HG03095 (cell line): ENCODE data around the gene HOXB7.

ENCODE experiments used
- ATAC-seq: cut with Tn5 transposase; IDR thresholded peaks from one replicate; pipeline ENCODE4 v1.9.1; 2021; ENCODE audit warnings: moderate library complexity; ENCODE audit not compliant: unreplicated experiment

The HOXB7 gene

DNA sequence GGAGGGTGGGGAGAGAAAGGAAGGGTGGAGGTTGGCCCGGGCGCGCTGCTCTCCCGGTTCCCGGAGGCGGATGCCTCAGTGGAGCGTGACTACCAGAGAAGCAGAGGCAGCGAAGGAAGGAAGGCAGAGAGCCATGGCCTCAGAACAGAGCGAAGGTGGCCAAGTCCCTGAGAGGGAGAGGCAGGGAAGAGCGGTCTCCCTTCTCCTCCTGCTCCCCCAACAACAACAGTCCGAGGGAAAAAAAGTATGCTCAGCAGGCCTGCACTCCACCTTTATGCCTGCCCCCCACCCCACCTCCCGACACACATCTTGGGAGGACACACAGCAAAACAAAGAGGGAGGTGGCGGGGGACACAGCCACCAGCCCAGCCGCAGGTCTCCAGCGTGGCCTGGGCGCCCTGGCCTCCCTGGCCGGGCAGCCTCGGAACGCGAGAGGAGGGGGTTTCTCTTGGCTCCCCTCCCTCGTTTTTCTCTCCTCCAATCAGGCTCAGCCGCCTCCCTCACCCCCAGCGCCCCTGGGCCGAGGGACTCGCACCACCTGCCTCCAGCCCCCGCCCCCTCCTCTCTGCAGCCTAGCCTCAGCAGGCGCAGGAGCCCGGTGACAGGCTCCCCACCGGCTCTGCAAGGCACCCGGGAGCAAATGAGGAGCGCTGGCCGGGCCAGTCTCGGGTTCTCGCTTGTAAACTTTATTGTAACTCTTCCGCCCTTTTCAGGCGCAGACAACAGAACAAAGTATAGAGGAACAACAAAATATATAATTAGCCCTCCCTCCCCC lies 1.1 kb upstream of the HOXB7 start:
- no peak for ATAC-seq

DNA sequence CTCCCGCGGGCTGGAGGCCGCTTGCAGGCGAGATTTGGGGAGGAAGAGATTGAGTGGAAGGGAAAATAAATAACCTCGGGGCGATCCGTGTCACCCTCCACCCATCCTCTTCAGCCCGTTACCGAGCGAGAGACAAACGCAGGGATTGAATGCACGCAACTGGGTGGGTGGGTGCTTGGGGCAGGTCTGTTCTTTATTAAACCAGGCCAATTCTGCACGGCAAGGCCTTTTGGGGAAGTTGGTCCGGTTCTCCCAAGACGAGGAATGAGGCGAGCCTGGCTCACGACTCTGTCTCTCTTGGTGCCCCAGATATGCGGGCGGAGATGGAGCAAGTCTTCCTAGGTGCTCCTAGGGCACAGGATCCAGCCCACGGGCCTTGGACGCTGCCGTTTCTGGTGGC lies 396 bp upstream of the HOXB7 start:
- no peak for ATAC-seq

DNA sequence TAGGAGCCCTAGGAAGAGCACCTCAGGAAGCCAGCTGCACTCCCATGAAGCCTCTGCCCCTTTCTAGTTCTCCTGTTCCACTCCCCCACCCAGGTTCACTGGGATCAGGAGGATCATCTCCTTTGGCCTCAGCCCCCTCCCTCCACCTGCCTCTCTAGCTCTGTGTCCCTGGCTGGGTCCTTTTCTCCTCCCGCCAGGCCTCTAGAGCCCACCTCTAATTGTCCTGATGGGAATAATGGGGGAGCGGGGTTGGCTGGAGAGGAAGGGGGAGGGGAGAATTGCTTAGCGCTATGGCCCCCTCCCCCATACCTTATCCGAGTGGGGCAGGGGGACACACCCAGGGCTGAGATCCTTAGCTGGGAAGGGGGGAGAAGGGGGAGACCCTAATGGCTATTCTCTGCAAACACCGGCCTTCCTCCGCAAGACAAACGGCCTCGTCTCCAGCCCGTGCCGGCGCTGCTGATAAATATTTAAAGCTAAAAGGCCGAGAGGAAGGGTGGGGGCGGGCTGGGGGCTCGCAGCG lies 997 bp downstream of the HOXB7 start:
- ATAC-seq, result no peak

DNA sequence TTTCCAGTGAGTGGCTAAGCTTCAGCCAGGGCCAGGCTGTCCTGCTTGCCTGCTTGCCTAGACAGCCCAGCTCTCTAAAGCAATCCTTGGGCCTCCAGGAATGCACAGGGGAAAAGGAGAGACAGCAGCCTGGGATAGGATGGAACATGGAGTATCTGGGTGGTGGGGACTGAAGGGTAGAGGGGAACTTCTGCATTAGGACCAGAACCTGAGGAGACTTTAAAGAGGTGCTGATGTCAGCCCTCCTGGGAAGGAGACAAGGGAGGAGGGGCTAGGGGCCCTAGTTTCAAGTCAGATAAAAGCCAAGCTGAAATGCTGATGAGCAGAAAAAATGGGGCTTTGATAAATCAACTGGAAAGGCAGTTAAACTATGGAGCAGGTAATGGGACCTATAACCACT lies 1.8 kb downstream of the HOXB7 start:
- no peak for ATAC-seq

DNA sequence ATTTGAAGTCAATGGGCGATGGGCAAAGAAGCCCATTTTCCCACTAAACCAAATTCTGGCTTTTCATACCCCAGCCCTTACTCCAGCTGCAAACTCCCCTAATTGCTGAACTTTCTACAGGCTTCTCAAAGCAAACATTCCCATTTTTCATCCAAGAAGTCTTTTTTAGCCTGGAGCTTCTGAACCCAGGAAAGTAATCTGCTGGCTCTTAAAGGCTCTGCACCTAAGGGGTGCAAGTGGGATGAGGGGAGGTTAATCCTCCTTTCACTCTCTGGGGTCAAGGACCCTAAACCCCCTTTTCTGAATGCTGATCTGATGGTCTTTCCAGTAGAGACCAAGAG lies 2.4 kb downstream of the HOXB7 start:
- ATAC-seq, result no peak

DNA sequence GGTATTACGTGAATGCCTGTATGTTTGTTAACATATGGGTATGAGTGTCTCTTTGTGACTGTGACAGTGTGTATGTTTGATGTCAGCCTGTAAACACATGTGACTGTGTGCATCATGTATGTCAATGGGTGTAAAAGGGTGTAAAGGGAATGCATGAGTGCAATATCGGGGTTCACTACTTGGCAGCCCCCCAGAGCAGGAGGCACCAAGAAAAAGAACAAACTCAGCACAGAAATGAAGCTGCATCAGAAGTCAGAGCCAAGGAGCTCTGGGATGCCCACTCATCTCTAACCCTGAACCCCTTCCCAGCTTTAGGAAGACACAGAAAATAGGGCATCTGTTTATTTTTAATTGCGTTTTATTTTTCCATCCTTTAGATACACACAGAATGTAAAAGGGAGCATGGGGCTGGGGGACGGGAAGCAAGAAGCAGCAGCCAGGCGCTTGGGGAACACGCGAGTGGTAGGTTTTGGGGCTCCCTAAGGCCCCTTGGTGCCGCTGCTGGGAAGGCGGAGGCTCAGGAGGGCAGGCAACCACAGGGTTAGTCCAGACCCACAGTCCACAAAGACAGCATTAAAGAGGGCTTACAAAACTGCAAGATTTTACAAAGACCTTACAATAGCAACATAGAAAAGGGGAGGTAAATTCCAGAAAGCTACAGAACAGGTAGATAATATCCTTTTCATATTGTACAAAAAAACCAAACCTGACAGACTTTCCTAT lies 3.8 kb downstream of the HOXB7 start:
- no peak for ATAC-seq

DNA sequence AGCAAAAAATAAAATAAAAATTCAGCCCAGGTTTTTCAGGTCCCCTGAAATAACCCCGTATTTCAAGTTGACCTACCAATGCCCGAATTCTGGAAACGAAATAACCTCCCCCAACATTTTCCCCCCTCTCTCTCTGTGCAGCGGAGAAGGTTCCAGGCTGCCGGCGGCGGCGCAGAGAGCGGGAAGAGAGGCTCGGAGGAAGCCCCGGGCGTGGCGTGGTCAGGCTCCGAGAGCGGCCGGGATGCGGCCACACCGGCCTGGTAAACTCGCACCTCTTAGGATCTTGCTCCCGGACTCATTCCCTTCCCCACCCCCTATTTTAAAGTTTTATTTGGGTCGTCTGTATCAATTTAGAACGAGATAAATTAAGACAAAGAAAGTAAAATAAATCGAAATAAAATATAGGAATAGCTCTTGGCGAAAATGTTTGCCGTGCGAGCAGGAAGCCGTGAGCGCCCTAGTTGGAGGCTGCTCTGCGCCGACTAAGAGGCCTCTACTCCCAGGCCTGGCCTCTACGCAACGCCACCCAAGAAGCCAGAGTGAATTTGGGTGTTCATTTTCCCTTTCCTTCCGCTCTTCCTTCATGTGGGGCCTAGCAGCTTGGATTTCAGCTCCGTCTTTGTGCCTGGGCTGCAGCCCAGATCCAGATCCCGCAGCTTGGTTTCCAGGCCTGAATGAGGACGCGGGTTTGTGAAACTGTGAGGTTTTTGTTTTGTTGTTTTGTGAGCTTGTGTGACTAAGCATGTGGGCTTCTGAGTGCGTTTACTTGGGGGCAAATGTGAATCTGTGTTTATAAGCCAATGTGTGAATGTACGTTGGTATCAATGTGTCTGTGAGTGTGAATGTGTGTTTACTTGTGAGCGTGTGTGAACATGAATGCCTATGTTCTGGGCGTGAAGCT lies 4.6 kb downstream of the HOXB7 start:
- ATAC-seq, result no peak

DNA sequence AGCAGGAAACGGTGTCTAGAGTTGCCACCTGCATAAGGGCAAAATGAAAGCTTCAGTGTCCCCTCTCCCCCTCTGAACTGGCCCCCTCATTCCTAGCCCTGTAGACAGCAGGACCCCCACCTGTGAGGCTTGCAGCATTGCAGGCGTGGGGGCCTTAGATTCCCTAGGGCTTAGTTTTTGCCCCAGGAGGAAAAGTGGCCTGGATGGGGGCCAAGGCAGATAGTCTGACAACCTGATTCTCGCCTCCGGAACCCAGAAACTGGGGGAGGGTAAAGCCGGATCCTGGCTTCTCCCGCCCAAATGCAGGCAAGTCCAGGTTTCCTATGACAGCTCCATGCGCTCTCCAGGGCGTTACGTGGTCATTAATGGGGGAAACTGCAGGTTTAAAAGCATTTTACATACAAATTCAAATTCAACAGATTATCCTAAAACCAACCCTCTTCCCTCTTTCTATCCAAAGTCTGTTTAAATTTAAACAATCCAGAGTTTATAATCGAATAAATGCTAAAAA lies 5.4 kb downstream of the HOXB7 start:
- no peak for ATAC-seq

DNA sequence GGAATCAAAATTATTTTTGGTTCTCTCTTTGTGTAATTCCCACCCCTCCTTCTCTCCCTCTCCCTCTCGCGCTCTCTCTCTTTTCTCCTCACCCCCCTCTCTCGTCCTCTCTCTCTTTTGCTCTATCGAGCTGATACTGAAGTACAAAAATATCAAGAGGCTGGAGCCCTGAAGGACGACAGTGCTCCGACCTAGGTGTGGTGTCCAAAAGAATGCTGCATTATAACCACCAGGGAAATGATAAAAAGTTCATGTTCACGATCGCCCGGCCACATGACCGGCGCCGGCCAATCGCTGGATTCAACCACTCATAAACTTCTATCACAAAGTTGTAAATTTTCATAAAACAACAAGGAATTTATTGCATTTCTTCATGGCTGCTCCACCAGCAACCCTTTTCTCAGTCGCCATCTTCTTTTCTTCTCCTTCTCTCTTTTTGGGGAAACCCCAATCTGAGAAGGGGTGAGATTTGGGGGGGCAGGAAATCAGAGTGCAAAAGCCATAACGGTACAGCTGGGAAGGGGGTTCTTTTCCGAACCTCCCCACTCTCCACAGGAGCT lies 6.0 kb downstream of the HOXB7 start, which contains the start of gene HOXB6:
HOXB6 (minus strand) TSS at position 217 of the 560 bp plus-strand sequence. CDS start 6,836 bp downstream, outside the sequence.
- no peak for ATAC-seq

- ATAC-seq, result no peak
Measured at GRCh38 chr17:48603959-48604769, 6.7 kb downstream of the HOXB7 start.

DNA sequence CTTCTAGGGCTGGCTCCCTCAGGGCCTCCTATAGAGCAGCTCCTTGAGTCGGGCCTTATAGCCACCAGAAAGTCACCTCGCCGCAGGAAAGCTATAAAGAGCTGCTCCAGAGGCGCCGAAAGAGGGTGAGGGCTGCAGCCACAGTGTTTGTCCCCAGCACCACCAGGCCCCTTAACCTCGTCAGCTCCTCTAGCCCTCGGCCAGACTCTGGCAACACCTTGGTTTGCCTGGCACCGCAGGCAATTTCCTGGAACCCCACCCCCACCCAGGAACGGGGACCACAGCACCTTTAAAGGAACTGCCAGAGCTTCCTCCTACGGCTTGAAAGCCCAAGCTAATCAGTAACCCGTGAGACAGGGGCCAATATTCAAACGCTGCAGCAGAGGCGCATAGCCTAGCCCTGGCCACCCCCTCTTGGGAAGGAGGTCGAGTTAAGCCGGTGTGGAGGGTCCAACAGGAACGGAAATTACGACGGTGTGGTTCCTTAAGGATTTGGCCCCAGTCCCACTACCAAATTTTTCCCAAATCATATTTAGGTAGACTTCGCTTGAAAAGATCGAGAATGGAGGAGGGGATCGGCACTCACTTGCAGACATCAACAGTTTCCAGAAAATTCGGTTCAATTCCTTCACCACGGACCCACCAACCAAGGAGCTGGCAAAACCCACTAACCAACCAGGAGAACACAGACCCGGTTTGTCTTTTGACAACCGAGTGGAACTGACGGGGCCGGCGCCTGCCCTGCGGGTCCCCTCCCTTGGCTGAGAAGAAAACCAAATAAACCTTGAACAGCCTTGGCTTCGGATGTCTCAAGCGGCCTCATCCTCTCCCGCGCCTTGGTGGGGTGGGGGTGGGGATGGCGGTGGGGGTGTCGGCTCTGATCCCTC lies 9.0 kb downstream of the HOXB7 start:
- ATAC-seq, result no peak

DNA sequence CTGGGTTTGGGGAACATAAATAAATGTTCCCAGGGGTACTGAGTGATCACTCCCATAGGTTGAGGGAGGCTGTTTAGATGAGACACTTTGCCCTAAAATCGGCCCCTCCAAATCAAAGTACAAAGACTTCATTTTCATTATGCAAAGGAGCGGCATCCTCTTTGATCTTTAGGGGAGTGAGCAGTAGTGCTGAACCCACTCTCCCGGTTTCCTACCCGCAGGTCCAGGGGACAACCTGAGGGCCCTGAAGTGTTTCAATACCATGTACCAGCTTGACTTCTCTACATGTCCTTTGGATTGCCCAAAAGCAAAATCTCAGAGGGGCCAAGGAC lies 9.6 kb downstream of the HOXB7 start:
- ATAC-seq, result no peak

GRCh38 chr17:48600244-48601098 lies 10.3 kb downstream of the HOXB7 start:
- ATAC-seq, result no peak

GRCh38 chr17:48599354-48599753 lies 11.5 kb downstream of the HOXB7 start:
- no peak for ATAC-seq

DNA sequence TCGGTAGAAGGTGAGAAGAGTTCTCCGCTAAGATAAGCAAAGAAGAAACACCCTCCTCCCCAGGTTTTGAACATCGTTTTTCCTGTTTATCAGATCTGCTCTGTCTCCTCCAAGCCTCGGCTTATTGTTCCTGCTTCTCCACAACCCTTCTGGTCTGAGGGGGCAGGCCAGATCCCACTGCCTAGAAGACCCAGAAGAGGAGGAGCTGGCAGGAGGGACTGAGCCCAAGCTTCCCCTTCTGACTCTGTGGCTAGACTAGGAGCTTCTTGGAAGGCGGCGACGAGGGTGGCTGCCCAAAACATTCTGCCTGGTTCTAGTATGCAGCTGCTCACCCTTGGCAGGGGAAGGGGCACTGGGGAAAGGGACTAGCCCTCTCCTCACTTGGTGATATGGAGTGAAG lies 12.1 kb downstream of the HOXB7 start:
- ATAC-seq, result no peak

DNA sequence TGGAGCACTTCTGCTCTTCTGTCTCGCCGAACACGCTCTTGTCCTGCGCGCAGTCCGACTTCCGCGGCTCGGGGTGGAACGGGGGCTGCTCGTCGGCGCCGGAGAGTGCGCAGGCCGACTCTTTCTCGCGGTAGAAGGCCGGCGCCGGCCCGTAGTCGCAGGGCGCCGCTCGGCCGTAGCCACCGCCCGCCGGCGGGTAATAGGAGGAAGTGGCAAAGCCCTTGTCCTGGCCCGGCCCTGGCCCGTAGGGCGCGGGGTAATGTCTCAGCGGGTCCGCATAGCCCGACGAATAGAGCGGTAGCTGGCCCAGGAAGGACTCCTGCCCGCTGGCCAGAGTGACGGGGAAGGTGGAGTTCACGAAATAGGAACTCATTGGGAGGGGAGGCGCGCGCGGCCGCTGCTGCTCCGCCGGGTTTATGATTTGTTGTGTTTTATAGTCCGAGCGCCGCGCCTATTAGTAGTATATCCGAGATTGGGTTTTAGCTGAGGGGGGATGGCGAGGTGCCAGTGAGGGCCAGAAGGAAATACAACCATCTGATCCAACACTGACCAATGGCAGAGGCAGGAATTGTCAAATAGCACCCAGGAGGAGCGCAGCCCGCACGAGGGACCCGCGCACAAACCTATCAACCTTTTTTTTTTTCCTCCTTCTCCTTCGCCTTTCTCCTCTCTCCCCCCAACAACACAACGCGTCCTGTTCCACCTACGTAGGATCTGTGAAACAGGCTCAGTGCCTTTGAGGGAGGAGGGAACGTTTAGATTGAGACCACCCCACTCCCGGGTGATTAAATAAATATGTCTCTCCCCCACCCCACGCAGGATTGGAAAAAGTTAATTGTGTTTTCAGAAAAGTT lies 12.8 kb downstream of the HOXB7 start:
- no peak for ATAC-seq

- ATAC-seq, result no peak
Measured at GRCh38 chr17:48597528-48597777, 13.4 kb downstream of the HOXB7 start.
